NOMO-1 treated with DMSO at 0.1 percent for 48 hours (cell line): ENCODE data around the gene SLC36A3.
"Not testable (repeated sequence)": the region's sequence is repeated elsewhere in the genome, so short reads cannot be mapped to it uniquely, and the experiment has no call there.

Experiments
- DNase-seq: peaks from one replicate; lab custom pipeline; 2025; ENCODE audit not compliant: unreplicated experiment; lab: John Stamatoyannopoulos, UW

The SLC36A3 gene

DNA sequence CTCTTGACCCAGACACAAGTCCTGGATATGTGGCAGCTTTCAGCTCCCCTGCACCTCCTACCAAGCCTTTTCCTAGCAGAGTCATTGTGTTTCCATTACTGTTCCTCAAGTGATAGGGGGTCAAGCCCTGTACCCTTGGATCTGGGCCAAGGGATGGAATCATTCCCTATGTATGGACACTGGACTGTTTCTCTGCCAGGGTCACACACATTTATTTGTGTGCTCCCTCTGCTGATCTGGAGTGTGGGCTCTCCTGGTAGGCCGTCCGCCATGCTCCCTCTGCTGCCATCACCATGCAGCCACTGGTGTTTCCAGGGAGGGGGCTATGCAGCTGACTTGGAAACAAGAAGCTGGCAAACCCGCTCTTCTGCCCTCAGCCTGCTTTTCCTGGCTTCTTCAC lies 41.0 kb downstream of the SLC36A3 start:
- no peak for DNase-seq

- DNase-seq: no peak
Measured at GRCh38 chr5:151259931-151260330, 43.6 kb downstream of the SLC36A3 start.

DNA sequence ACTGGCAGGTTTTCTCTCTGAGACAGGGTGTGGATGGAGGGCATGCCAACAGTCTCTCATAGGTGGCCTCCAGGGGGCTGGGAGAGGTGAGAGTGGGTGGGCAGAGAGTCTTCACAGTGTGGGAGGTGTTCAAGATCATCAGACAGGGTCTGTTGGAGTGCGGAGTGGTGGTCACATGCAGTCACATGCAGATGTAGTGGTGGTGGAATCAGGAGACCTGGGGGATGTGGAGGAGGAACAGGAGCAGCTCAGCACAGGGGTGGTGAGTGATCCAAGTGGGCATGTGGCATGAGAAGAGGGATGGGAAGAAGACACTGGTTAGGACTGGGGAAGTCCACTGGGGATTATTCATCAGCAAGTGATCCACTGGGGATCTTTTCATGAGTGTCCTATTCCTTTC lies 44.8 kb downstream of the SLC36A3 start:
- no peak for DNase-seq

GRCh38 chr5:151258201-151258611 lies 45.4 kb downstream of the SLC36A3 start:
- peak; percentile 68 for DNase-seq

GRCh38 chr5:151257731-151258181 lies 45.8 kb downstream of the SLC36A3 start:
- DNase-seq: peak; percentile 75

GRCh38 chr5:151255621-151256286 lies 47.8 kb downstream of the SLC36A3 start:
- peak; percentile 85 for DNase-seq

- DNase-seq: not testable (repeated sequence)
Measured at GRCh38 chr5:151254990-151255389, 48.6 kb downstream of the SLC36A3 start.

- peak; percentile 63 for DNase-seq
Measured at GRCh38 chr5:151254556-151254955, 49.0 kb downstream of the SLC36A3 start.

DNA sequence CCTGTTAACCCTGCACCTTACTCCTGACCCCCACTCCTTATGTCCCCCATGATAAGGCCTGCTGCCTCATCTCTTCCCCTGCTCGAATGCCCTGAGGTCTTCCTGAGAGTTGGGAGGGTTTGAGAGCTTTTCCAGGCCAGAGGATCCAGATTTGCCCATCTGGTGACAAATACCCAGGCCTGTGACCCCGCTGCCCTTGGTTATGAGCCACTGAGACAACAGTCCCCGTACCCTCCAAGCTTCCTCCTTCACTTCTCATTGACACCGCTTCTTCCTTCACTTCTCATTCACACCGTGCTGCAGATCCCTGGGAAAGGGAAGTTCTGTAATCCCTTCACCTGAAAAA lies 50.0 kb downstream of the SLC36A3 start:
- DNase-seq: no peak

DNA sequence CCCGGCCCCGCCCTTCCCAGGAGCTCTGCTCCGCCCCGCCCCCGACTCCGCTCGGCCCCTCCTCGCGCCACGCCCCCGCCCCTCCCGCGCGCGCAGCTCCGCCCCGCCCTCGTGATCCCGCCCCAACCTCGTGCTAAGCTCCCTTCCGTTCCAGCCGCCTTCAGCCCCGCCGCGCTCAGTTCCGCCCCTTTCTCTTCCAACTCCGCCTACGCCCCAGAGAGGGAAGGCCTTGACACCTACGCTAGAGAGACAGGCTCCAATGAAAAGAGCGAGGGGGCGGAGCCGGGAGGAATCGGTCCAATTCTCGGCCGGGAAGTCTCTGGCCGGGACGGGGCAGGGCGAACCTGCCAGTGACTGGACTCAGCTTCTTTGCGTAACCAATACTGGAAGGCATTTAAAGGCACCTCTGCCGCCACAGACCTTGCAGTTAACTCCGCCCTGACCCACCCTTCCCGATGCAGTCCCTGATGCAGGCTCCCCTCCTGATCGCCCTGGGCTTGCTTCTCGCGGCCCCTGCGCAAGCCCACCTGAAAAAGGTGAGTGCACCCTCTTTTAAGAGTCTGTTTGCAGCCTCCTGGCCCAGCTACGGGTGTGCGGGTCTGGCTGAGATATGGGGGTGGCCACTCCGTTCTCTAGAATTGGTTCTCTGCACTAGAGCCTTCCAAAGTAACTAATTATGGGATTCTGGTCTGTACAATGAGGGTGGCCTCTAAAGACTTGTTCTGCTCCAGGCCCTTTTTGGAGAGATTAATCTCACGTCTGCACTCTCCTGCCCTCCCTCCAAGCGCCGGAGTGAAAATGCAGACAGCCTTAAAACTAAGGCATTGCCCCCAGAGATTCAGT lies 50.6 kb downstream of the SLC36A3 start, which contains the start of gene GM2A:
TSS of gene GM2A (plus strand) at position 424 of the 843 bp plus-strand sequence. CDS start at position 456, 32 bp downstream.
- DNase-seq: peak; percentile 100

DNA sequence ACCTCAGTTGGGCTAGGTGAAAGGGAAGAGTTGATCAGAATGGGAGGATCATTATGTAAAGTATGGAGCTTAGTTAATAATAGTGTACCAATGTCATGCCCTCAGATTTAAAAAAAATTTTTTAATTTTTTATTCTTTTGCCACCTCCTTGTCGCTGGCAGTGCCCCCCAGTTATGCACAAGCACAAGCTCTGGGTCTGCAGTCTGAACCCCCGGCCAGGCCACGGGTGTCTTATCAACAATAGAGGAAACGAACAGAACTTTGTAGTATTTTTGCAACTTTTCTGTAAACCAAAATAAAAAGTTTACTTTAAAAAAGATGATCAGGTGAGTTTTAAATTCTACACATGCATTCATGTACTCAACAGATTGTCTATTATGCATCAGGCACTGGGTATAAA lies 51.9 kb downstream of the SLC36A3 start:
- DNase-seq: no peak

- DNase-seq: no peak
Measured at GRCh38 chr5:151251001-151251551, 52.5 kb downstream of the SLC36A3 start.

GRCh38 chr5:151250346-151251000 lies 53.1 kb downstream of the SLC36A3 start:
- DNase-seq: no peak

DNA sequence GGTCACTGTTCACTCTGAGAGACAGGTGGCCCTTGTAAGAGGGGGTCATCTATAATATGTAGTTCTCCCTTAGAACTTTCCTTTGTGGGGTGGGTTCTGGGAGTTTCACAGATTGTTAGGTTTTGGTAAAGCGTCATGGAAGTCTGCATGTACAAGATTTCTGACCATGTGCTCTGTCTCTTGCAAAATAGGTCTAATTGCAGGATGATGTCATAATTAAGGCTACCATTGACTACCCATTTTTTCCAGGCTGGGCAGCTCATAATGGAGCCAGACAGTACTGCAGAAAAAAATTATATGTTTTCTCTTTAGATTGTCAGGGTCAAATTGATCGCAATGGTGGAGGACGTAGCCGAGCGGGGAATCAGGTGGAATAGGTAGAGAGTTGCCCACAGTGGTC lies 54.3 kb downstream of the SLC36A3 start:
- peak; percentile 65 for DNase-seq

DNA sequence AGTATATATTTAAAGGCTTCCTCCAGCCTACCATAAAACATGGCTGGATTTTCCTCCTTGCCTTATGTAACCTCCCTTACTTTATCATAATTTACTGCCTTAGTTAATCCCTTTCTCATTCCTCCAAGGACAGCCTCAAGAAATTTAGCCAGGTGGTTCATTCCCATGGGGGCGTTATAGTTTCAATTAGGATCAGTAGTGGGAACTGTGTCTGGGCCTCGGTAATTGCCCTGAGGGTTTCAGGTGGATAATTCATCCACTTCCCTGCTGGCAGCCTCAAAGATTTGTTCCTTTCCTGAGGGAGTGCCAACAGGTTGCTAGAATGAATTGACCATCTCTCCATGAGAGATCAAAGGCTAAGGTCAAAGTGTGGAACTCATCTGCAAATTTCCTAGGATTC lies 54.9 kb downstream of the SLC36A3 start:
- no peak for DNase-seq

DNA sequence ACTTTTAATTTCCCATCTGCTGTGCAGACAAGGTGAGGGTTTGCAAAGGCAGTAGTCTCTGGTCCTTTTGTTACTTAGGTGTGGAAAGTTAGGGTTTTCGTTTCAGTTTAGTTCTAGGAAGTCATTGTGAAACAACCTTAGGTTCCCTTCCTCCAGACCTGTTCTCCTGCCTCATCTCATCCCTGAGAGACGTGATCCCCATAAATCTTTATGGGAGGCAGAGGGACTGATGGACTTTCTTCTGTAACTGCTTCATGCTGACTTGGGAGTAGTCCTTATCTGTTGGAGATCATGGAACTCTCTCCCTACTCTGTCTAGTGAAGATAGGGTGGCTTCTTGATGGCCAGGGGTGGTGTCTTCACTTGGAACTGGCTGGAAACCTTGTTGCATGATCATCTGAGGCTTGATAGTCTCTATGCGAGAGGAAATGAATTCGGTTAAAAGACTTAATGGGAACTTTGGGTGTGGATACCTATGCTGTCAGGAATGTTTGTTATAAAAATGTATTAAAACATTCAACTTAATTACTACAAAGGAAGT lies 57.8 kb downstream of the SLC36A3 start:
- DNase-seq: no peak

DNA sequence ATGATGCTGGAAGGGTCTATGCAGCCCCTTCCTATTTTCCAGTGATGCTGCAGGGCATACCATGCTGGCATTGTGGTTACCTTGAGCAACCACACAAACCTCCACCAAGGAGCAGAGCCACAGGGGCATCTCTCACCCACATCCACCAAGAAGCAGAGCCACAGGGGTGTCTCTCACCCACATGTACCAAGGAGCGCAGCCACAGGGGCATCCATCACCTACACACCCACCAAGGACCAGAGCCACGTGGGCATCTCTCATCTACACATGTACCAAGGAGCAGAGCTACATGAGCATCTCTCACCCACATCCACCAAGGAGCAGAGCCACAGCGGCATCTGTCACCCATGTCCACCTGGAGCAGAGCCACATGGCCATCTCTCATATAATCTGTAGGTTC lies 59.4 kb downstream of the SLC36A3 start:
- no peak for DNase-seq

GRCh38 chr5:151243564-151243963 lies 60.0 kb downstream of the SLC36A3 start:
- DNase-seq: no peak

DNA sequence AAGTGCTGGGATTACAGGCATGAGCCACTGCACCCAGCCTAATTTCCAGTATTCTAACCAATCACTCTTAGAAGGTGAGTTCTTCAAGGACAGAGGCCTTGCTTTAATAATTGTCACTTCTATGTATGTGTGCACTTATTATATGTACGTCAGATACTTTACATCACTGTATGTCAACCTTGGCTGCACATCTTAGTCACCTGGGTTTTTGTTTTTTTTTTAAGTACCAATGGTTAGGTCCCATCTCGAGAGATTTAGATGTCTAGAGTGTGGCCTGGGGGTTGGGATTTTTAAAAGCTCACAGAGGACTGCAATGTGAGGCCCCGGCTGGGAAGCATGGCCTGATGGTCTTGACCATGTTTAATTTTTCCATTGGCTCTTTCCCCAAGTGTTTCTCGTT lies 60.4 kb downstream of the SLC36A3 start:
- DNase-seq: no peak

DNA sequence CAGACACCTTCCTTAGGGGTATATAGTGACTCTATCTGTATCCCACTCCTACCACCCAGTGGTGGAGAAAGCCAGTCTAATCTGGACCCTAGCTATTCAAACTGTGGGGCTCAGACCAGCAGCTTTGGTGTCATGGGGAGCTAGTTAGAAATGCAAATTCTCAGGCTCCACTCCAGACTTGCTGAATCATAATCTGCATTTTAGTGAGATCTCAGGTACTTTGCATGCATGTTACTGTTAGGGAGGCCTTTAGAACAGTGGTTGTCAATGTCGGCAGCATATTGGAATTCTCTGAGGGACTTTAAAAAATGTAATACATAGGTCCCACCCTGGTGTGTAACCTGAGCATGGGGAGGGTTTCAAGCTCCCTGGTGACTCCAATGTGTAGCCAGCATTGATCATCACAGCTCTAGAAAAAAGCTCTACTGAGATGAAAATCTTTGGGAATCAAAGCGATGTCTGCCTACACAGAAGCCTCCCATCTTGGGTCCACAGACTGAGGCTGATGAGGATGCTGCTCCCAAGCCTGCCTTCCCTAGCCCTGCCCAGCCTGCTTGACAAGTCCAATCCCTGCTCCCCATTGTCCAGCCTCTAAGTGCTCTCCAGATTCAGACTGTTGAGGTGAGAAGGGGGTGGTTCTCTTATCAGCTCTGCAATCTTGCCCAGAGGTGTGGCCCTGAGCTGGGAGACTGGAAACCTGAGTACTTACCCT lies 62.5 kb downstream of the SLC36A3 start:
- no peak for DNase-seq
